Motor neuron (in vitro differentiated cells): ENCODE data around the gene ATP8B2. TPM values are rescaled to one million over a fixed set of nuclear protein-coding genes. Genes with fewer than 3 reads are reported as not detected.
"Not testable (repeated sequence)": the region's sequence is repeated elsewhere in the genome, so short reads cannot be mapped to it uniquely, and the experiment has no call there.

Source experiments
- ATAC-seq, 8 experiments: fragments of 200-7000 bp; cut with Tn5 transposase; replicated peaks in 6 of 8; 2 replicates each; pipeline ENCODE4 v1.8.0; 2021; ENCODE audit warnings: mild to moderate bottlenecking in 8 of 8, moderate library complexity in 8 of 8
- H3K27ac ChIP-seq, 2 donors: fragments of 250-450 bp; sonication (Bioruptor Pico); 2 replicates each; pipeline ENCODE4 v1.9.0; 2021; ENCODE audit warnings: antibody characterized with exemption in 2 of 2, mild to moderate bottlenecking in 2 of 2, moderate library complexity in 1 of 2
- H3K4me1 ChIP-seq, 2 donors: fragments of 250-450 bp; sonication (Bioruptor Pico); replicated peaks in 1 of 2; 2 replicates each; pipeline ENCODE4 v1.6.1; 2021; ENCODE audit warnings: antibody characterized with exemption in 2 of 2, mild to moderate bottlenecking in 2 of 2, moderate library complexity in 1 of 2
- H3K4me3 ChIP-seq, 5 donors: fragments of 250-450 bp; sonication (Bioruptor Pico); 2 replicates each; pipeline ENCODE4 v1.9.0; 2021; ENCODE audit warnings: antibody characterized with exemption in 5 of 5, mild to moderate bottlenecking in 5 of 5, moderate library complexity in 4 of 5
- WGBS, 10 experiments: fragments of 450-650 bp; shearing (Covaris generic); methylation state at CpG; one replicate each; pipeline ENCODE4 v1.0.0; 2022; 5-methylcytosine and 5-hydroxymethylcytosine counted together
- in situ Hi-C, 9 experiments: fragments of 400-800 bp; cut with MboI; loops; one replicate each; pipeline ENCODE4 v1.15.0; 2021; ENCODE audit warnings: low sequenced_read_pairs in 9 of 9, low pct_unique_long_range_greater_than_20kb in 2 of 9; ENCODE audit not compliant: unreplicated experiment in 9 of 9
- total RNA-seq, 8 experiments: library from RNA; unstranded; fragments of 300-600 nt; gene quantifications; 2 replicates each; pipeline versions ENCODE4 v1.2.3 to v1.2.4, GENCODE V29; 2022

ATP8B2 gene
- total RNA-seq, 8 experiments from 2014 or later: 33.6 to 130 (median 49.1) TPM

GRCh38 chr1:154353966-154354365 is 28.6 kb downstream of the ATP8B2 start:
- H3K4me3 ChIP-seq: no peak overlapping the region
- in situ Hi-C loops: no loop called here
- no peak overlapping the region for H3K27ac ChIP-seq
- no peak for ATAC-seq
- 33 to 100% (median 81%) methylated on average over 1 to 5 of the region's 5 CpGs; no CpG with 5 or more reads in 2 of the 10 experiments for WGBS, 10 experiments
- H3K4me1 ChIP-seq: peaks cover 3 to 20% of the 10 kb centered on the region in 2 donors

DNA sequence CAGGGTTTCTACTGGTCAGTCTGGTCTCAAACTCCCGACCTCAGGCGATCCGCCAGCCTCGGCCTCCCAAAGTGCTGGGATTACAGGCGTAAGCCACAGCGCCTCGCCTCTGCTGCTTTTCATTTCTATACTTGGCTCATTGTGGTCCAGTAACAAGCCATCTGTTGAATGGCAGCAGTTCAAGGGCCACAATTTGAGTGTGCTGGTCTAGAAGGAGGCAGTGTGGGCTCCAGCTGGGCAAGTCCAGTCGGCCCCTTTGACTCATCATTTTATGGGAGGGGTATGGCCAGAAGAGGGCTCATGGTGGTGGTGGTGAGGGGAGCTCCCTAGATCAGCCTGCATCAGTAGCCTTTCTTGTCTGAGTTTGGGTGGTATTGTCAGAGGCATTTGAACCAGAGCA is 33.2 kb downstream of the ATP8B2 start:
- in situ Hi-C loops: no loop called here
- H3K4me3 ChIP-seq: no peak overlapping the region
- no peak overlapping the region for H3K27ac ChIP-seq
- WGBS, 10 experiments: 51 to 100% (median 91%) methylated on average over 1 to 8 of the region's 8 CpGs; no CpG with 5 or more reads in 3 of the 10 experiments
- ATAC-seq: no peak
- peaks cover 1 to 8% of the 10 kb centered on the region in 2 donors for H3K4me1 ChIP-seq

GRCh38 chr1:154360288-154360687 is 35.0 kb downstream of the ATP8B2 start:
- no peak for ATAC-seq
- Histone ChIP-seq H3K4me3 (no peak overlapping the region), H3K4me1 (no peaks in the 10 kb centered on the region), H3K27ac (no peak overlapping the region)
- in situ Hi-C loops: no loop called here

- ATAC-seq, H3K4me1 ChIP-seq, in situ Hi-C loops, H3K4me3 ChIP-seq, H3K27ac ChIP-seq: not testable (repeated sequence)
- 50 to 97% (median 84%) methylated on average over 2 to 5 of the region's 5 CpGs for WGBS, 10 experiments
Observed at GRCh38 chr1:154360881-154361280, 35.6 kb downstream of the ATP8B2 start.

DNA sequence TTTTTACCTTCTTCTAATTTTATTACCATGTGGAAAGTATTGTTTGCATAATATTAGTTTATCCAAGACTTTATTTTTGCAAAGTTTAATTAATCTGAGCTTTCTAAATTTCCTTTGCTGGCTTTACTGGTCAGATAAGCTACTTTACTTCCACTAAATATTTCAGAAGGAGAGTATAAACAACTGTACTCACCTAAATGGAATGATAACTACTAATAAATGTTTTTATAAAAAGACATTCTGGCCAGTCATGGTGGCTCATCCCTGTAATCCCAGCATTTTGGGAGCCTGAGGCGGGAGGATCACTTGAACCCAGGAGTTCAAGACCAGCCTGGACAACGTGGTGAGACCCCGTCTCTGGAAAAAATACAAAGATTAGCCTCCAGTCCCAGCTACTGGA is 36.0 kb downstream of the ATP8B2 start:
- in situ Hi-C loops: no loop called here
- no peak for ATAC-seq
- no peaks in the 10 kb centered on the region for H3K4me1 ChIP-seq
- no peak overlapping the region for H3K4me3 ChIP-seq
- WGBS, 10 experiments: 50 to 72% (median 60%) methylated on average over 2 to 3 of the region's 3 CpGs; no CpG with 5 or more reads in 5 of the 10 experiments
- no peak overlapping the region for H3K27ac ChIP-seq

DNA sequence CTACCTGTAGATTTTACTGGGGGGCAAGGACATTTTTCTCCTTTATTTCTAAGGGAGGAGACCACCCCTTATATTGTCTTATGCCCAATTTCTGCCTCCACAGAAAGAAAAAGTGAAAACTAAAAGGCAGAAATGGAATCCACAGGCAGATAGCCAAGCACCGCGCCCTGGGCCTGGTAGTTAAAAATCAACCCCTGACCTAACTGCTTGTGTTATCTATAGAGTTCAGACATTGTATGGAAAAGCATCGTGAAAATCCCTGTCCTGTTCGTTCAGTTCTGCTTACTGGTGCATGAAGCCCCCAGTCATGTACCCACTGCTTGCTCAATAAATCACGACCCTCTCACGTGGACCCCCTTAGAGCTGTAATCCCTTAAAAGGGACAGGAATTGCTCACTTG is 46.1 kb downstream of the ATP8B2 start:
- 67 to 88% (median 82%) methylated on average over 2 to 6 of the region's 6 CpGs; no CpG with 5 or more reads in 5 of the 10 experiments for WGBS, 10 experiments
- no peaks in the 10 kb centered on the region for H3K4me1 ChIP-seq
- no peak for ATAC-seq
- no peak overlapping the region for H3K4me3 ChIP-seq
- in situ Hi-C loops: no loop called here
- H3K27ac ChIP-seq: no peak overlapping the region

GRCh38 chr1:154373777-154374357 is 48.5 kb downstream of the ATP8B2 start:
- in situ Hi-C loops, H3K4me1 ChIP-seq, H3K4me3 ChIP-seq, H3K27ac ChIP-seq, ATAC-seq: not testable (repeated sequence)
- 60 to 95% (median 90%) methylated on average over 1 to 6 of the region's 7 CpGs; no CpG with 5 or more reads in 5 of the 10 experiments for WGBS, 10 experiments

- ATAC-seq: no peak
- 68 to 86% (median 80%) methylated on average over 1 to 11 of the region's 16 CpGs; no CpG with 5 or more reads in 4 of the 10 experiments for WGBS, 10 experiments
- H3K4me3 ChIP-seq: no peak overlapping the region
- H3K27ac ChIP-seq: no peak overlapping the region
- in situ Hi-C loops: no loop called here
- H3K4me1 ChIP-seq: no peaks in the 10 kb centered on the region
Observed at GRCh38 chr1:154379301-154379700, 54.0 kb downstream of the ATP8B2 start.

DNA sequence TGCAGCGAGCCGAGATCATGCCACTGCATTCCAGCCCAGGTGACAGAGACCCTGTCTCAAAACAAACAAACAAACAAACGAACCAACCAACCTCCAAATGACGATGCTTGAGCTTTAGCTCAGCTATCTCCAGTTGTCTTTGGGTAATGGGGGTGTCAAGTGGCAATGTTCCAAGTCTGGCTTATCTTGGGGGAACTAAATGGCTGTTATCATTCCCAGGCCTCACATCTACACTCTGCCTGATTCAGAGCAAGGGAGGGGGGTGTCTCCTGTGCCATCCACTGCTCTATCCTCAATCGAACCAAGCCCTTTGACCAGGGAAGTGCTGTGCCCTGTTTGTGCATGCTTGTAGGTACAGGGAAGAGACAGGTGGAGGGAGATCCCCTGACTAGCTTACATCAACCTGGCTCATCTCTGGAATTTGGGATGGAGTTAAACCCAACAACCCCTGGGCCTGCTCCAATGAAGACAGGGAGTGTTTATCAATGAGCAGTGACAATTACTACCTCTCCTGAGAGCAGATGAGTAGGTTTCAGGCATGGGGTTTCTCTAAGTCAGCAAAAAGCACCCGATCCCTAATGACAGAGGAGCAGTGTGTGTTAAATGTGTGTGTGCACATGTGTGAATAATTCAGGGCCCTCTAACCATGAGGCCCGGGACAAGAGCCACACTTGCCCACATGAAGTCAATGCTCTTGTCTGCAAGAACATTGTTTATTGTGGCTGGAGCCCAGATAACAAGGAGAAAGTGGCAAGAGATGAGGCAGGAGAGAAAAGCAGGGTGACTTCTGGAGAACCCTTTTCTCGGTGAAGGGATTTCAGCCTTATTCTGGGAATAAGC is 59.5 kb downstream of the ATP8B2 start:
- Histone ChIP-seq H3K27ac (no peak overlapping the region), H3K4me3 (no peak overlapping the region), H3K4me1 (no peaks in the 10 kb centered on the region)
- in situ Hi-C loops: no loop called here
- no peak for ATAC-seq
- WGBS, 10 experiments: 45 to 100% (median 86%) methylated on average over 1 to 8 of the region's 8 CpGs; no CpG with 5 or more reads in 4 of the 10 experiments

DNA sequence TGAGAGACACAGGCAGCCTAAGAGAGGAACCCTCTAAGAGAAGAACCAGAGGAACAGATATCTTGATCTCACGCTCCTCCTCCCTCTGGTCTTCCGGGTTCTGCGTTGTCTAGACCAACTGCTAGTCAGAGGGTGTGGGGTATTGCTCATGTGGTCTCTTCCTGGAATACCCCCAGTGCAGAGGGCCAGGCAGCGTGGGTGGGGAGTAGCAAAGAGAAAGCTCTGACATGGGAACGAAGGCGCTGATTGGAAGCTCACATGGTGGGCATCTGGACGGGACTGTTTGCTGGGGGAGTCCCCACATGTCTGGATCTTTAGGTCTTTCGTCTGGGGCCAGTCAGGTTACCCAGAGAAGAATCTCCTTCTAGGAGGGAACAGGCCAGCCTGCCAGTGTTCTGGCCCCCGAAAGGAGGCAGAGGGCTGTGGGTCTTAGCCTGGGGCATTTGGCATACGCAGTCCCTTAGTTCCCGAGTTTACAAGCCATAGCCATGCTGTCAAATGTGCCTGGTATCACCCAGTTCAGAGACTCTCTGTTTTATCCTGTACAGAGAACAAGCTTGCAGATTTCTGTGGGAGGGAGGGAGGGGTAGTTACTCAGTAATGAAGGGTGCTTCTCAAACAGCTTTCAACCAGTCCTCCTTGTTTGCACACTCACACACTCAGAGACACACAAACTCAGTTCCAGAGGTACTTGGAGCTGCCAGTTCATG is 61.5 kb downstream of the ATP8B2 start:
- Histone ChIP-seq H3K27ac (no peak overlapping the region), H3K4me1 (no peaks in the 10 kb centered on the region), H3K4me3 (no peak overlapping the region)
- 33 to 100% (median 79%) methylated on average over 1 to 9 of the region's 11 CpGs; no CpG with 5 or more reads in 1 of the 10 experiments for WGBS, 10 experiments
- peak in 3 of 8 experiments; percentile 75 to 97 (median 84) for ATAC-seq
- in situ Hi-C loops: no loop called here

- H3K4me1 ChIP-seq: no peaks in the 10 kb centered on the region
- no peak overlapping the region for H3K27ac ChIP-seq
- no peak overlapping the region for H3K4me3 ChIP-seq
- in situ Hi-C loops: no loop called here
- WGBS, 10 experiments: 33 to 100% (median 80%) methylated on average over 1 to 9 of the region's 9 CpGs; no CpG with 5 or more reads in 2 of the 10 experiments
- no peak for ATAC-seq
Observed at GRCh38 chr1:154391086-154391770, 65.9 kb downstream of the ATP8B2 start.

DNA sequence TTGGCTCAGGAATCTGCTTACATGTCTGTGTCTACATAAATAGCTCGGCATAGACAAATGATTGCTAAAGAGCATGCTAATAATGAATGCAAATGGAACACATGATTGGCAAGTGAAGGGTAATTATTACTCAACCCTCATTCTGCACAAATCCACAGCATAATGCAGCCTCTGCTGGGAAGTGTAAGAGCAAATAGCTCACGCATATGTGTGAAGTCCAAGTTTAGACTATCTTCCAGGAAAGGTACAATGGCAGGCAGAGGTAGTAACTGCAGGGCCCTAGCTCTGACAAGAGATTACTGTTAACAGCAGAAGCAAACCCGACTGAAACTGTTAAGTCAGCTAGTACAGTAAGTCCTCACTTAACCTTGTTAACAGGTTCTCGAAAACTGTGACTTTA is 72.8 kb downstream of the ATP8B2 start:
- Histone ChIP-seq H3K4me3 (no peak overlapping the region), H3K27ac (no peak overlapping the region), H3K4me1 (no peaks in the 10 kb centered on the region)
- 24 to 91% (median 71%) methylated on average over 1 to 4 of the region's 4 CpGs for WGBS, 10 experiments
- in situ Hi-C loops: no loop called here
- ATAC-seq: peak in 3 of 8 experiments; percentile 97 to 99 (median 97)

GRCh38 chr1:154398678-154399077 is 73.4 kb downstream of the ATP8B2 start:
- no peak overlapping the region for H3K27ac ChIP-seq
- in situ Hi-C loops: no loop called here
- no peaks in the 10 kb centered on the region for H3K4me1 ChIP-seq
- no peak for ATAC-seq
- H3K4me3 ChIP-seq: no peak overlapping the region
- WGBS, 10 experiments: 67 to 100% (median 90%) methylated on average over 1 to 4 of the region's 4 CpGs; no CpG with 5 or more reads in 3 of the 10 experiments
